Adrenal gland (tissue), 12 donors: ENCODE measurements around the gene CDS2. TPM values are rescaled to one million over a fixed set of nuclear protein-coding genes. Genes with fewer than 3 reads are reported as not detected.

Experiments
- DNase-seq, 7 donors: peaks; one replicate each; pipeline ENCODE4 v3.0.0-alpha.2; 2019 to 2020
- H3K27ac ChIP-seq, 5 donors: fragments of 200-600 bp; sonication (generic) in 4 of 5; 1 replicate in 3 of 5; 2 replicates in 2 of 5; pipeline versions ENCODE4 v1.5.1 to v1.8.0; 2016 to 2020; ENCODE audit warnings: mild to moderate bottlenecking in 1 of 5
- H3K27me3 ChIP-seq: fragments of 200-600 bp; 2 replicates; pipeline ENCODE4 v1.8.0; 2021
- H3K36me3 ChIP-seq, 2 donors: fragments of 200-600 bp; replicated peaks in 1 of 2; 1 replicate in 1 of 2; 2 replicates in 1 of 2; pipeline versions ENCODE4 v1.5.1 to v1.8.0; 2018 to 2022
- H3K4me1 ChIP-seq, 2 donors: fragments of 200-600 bp; replicated peaks in 1 of 2; 1 replicate in 1 of 2; 2 replicates in 1 of 2; pipeline versions ENCODE4 v1.5.1 to v1.8.0; 2018 to 2021
- H3K4me3 ChIP-seq, 4 donors: fragments of 200-600 bp; sonication (generic) in 3 of 4; one replicate each; pipeline ENCODE4 v1.5.1; 2016 to 2018
- H3K9me3 ChIP-seq, 3 donors: fragments of 200-600 bp; sonication (generic) in 1 of 3; replicated peaks in 1 of 3; 1 replicate in 2 of 3; 2 replicates in 1 of 3; pipeline versions ENCODE4 v1.5.1 to v1.8.0; 2016 to 2021
- POLR2A ChIP-seq, 2 donors: fragments of 450-650 bp; IDR thresholded peaks; one replicate each; pipeline ENCODE4 v1.6.1; 2017; ENCODE audit warnings: antibody characterized with exemption in 2 of 2, mild to moderate bottlenecking in 2 of 2, moderate library complexity in 1 of 2
- WGBS, 4 donors: extraction: QIAGEN DNeasy Blood & Tissue Kit in 2 of 4; methylation state at CpG; one replicate each; pipeline versions ENCODE4 v1.1.5 to v1.1.7; 2013 to 2017; 5-methylcytosine and 5-hydroxymethylcytosine counted together
- intact Hi-C, 2 donors: fragments of 100-400 bp; cut with DNase I; formaldehyde crosslinking; loops; one replicate each; pipeline versions ENCODE4 v1.14.1 to v1.15.0; 2022 to 2023
- polyA plus RNA-seq, 3 donors: library from polyadenylated mRNA; stranded (reverse); fragments of 200-250 nt in 2 of 3; fragments of 350-450 nt in 1 of 3; fragmentation: Illumina TruSeq in 1 of 3; extraction: RNeasy Lipid Tissue Mini Kit (QIAGEN cat#74804) in 1 of 3; gene quantifications; one replicate each; pipeline ENCODE4 v1.2.3, GENCODE V29; 2013 to 2014
- total RNA-seq, 9 donors: library from RNA; depleted of rRNA in 4 of 9; stranded (reverse); fragments of >200 nt in 4 of 9; fragments of 120-200 nt in 1 of 9; fragmentation: NEBNext Ultra II Directional in 1 of 9; extraction: Animal tissue kit (Norgen Biotek cat#: 25700) in 1 of 9; gene quantifications; one replicate each; pipeline versions ENCODE4 v1.1.0 to v1.2.4, GENCODE V29; 2013 to 2023
- TF ChIP-seq, protein P1 (sequence below), 6 experiments: fragments of 450-650 bp in 4 of 6; fragments of 200-600 bp in 2 of 6; sonication (generic) in 1 of 6; IDR thresholded peaks; 1 replicate in 5 of 6; 2 replicates in 1 of 6; pipeline versions ENCODE4 v1.5.1 to v1.8.0; 2016 to 2021; ENCODE audit warnings: antibody characterized with exemption in 6 of 6, mild to moderate bottlenecking in 2 of 6, moderate library complexity in 1 of 6
- donor health status: healthy with polysubstance abuse.
- donor health status: Bipolar disorder and iron deficiency.
- donor health status: DM: yes; HTN: yes; CAD: no.
- donor health status: DM: no; HTN: no; CAD: no.
- donor health status: DM: no; HTN: no; CAD: no.
- donor health status: DM: yes; HTN: yes; CAD: no.

CDS2 gene
- total and polyA plus RNA-seq, 12 donors: 11.8 to 71.0 (median 35.0) TPM

DNA sequence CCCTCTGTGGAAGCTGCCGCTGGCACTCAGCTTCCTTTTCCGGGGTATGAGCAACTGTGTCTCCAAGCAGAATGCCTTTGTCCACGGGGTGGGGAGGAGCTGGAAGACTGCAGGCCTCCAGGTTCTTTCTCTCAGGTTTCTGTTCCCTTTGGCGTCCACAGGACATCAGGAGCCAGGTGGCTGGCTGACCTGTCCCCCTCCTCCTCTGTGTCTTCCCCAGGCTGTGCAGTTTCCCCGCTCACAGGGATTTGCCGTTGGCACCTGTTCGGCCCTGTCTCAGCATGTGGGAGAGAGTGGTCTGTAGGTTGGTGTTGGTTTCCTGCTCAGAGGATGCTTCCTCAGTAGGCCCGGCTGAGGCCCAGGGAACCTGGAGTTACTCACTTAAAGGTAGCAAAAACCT, 43.5 kb downstream of the CDS2 start:
- WGBS, 4 donors: 76 to 81% (median 77%) methylated on average over 5 to 8 of the region's 8 CpGs
- Histone ChIP-seq H3K4me1 (peaks cover 23 to 57% of the 10 kb centered on the region in 2 donors), H3K9me3 (no peaks in the 10 kb centered on the region), H3K36me3 (no peaks in the 10 kb centered on the region), H3K27me3 (no peaks in the 10 kb centered on the region), H3K27ac (peak overlapping the region in 1 of 5 donors; percentile 74), H3K4me3 (no peak overlapping the region)
- TF ChIP-seq POLR2A (IDR thresholded peaks at IDR 0.05): no peak
- intact Hi-C loops: no loop called here
- no peak for DNase-seq

GRCh38 chr20:5171064-5171789, 44.4 kb downstream of the CDS2 start:
- TF ChIP-seq, protein P1, sequence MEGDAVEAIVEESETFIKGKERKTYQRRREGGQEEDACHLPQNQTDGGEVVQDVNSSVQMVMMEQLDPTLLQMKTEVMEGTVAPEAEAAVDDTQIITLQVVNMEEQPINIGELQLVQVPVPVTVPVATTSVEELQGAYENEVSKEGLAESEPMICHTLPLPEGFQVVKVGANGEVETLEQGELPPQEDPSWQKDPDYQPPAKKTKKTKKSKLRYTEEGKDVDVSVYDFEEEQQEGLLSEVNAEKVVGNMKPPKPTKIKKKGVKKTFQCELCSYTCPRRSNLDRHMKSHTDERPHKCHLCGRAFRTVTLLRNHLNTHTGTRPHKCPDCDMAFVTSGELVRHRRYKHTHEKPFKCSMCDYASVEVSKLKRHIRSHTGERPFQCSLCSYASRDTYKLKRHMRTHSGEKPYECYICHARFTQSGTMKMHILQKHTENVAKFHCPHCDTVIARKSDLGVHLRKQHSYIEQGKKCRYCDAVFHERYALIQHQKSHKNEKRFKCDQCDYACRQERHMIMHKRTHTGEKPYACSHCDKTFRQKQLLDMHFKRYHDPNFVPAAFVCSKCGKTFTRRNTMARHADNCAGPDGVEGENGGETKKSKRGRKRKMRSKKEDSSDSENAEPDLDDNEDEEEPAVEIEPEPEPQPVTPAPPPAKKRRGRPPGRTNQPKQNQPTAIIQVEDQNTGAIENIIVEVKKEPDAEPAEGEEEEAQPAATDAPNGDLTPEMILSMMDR (IDR thresholded peaks at IDR 0.05): no peak
- TF ChIP-seq POLR2A (IDR thresholded peaks at IDR 0.05): no peak
- intact Hi-C loops: no loop called here
- Histone ChIP-seq H3K27ac (peak overlapping the region in 2 of 5 donors; percentile 12 to 74), H3K4me1 (peaks cover 23 to 57% of the 10 kb centered on the region in 2 donors), H3K27me3 (no peaks in the 10 kb centered on the region), H3K9me3 (no peaks in the 10 kb centered on the region), H3K36me3 (no peaks in the 10 kb centered on the region), H3K4me3 (no peak overlapping the region)
- 52 to 57% (median 54%) methylated on average over 12 to 14 of the region's 14 CpGs for WGBS, 4 donors
- DNase-seq: peak in 4 of 7 donors; percentile 21 to 80 (median 41)

- H3K27ac ChIP-seq: peak overlapping the region in 2 of 5 donors; percentile 12 to 74
- peaks cover 23 to 54% of the 10 kb centered on the region in 2 donors for H3K4me1 ChIP-seq
- TF ChIP-seq POLR2A (IDR thresholded peaks at IDR 0.05): no peak
- TF ChIP-seq, protein P1 (IDR thresholded peaks at IDR 0.05): no peak
These were observed 45.0 kb downstream of the CDS2 start for GRCh38 chr20:5171790-5172164.

GRCh38 chr20:5172167-5172601, 45.4 kb downstream of the CDS2 start:
- DNase-seq: no peak
- intact Hi-C loops: no loop called here
- Histone ChIP-seq H3K27ac (peak overlapping the region in 1 of 5 donors; percentile 74), H3K4me3 (no peak overlapping the region), H3K4me1 (peaks cover 23 to 50% of the 10 kb centered on the region in 2 donors), H3K27me3 (no peaks in the 10 kb centered on the region), H3K36me3 (no peaks in the 10 kb centered on the region), H3K9me3 (no peaks in the 10 kb centered on the region)
- WGBS, 4 donors: 74 to 86% (median 79%) methylated on average over 8 of the region's 8 CpGs
- TF ChIP-seq POLR2A (IDR thresholded peaks at IDR 0.05): no peak
- TF ChIP-seq, protein P1 (IDR thresholded peaks at IDR 0.05): no peak

More at GRCh38 chr20:5171790-5172164, 45.0 kb downstream of the CDS2 start:
- intact Hi-C loops: no loop called here
- Histone ChIP-seq H3K27me3 (no peaks in the 10 kb centered on the region), H3K4me3 (no peak overlapping the region), H3K36me3 (no peaks in the 10 kb centered on the region), H3K9me3 (no peaks in the 10 kb centered on the region)
- DNase-seq: peak in 1 of 7 donors; percentile 63
- WGBS, 4 donors: 68 to 78% (median 74%) methylated on average over 4 of the region's 4 CpGs
